Fibroblast of the conjunctiva (primary cell): Measurements from ENCODE around the gene LZTS2.

Source experiments
- DNase-seq: peaks from one replicate; pipeline ENCODE4 v3.0.0-alpha.2; 2010; ENCODE audit warnings: low read depth

Gene LZTS2

GRCh38 chr10:101014966-101015581, 15.5 kb downstream of the LZTS2 start:
- peak; percentile 91 for DNase-seq

- DNase-seq = no peak
Measured at GRCh38 chr10:101015582-101015973, 16.0 kb downstream of the LZTS2 start.

- DNase-seq = no peak
Measured at GRCh38 chr10:101016814-101017213, 17.2 kb downstream of the LZTS2 start.

- no peak for DNase-seq
Measured at GRCh38 chr10:101018118-101018599, 18.6 kb downstream of the LZTS2 start.

GRCh38 chr10:101018600-101019439, 19.2 kb downstream of the LZTS2 start:
- no peak for DNase-seq

GRCh38 chr10:101019440-101019703, 19.8 kb downstream of the LZTS2 start:
- DNase-seq = no peak

GRCh38 chr10:101020427-101021075, 20.9 kb downstream of the LZTS2 start:
- DNase-seq = no peak

GRCh38 chr10:101021239-101021638, 21.6 kb downstream of the LZTS2 start:
- DNase-seq = no peak

- no peak for DNase-seq
Measured at GRCh38 chr10:101021692-101022251, 22.2 kb downstream of the LZTS2 start.

- no peak for DNase-seq
Measured at GRCh38 chr10:101022967-101023705, 23.5 kb downstream of the LZTS2 start.

GRCh38 chr10:101027106-101027720, 27.6 kb downstream of the LZTS2 start:
- DNase-seq = no peak

- DNase-seq = no peak
Measured at GRCh38 chr10:101028446-101029337, 29.1 kb downstream of the LZTS2 start.

GRCh38 chr10:101029520-101030295, 30.1 kb downstream of the LZTS2 start:
- no peak for DNase-seq

GRCh38 chr10:101030496-101031127, 31.0 kb downstream of the LZTS2 start:
- no peak for DNase-seq

- no peak for DNase-seq
Measured at GRCh38 chr10:101031128-101031795, 31.7 kb downstream of the LZTS2 start, which contains the start of the genes PDZD7 and SFXN3. Gene PDZD7 (minus strand): TSS chr10:101031129. CDS start chr10:101030219, 910 bp downstream. Gene SFXN3 (plus strand): TSS chr10:101031234. CDS start chr10:101034695, 3,461 bp downstream.

GRCh38 chr10:101031796-101032636, 32.4 kb downstream of the LZTS2 start:
- DNase-seq = no peak

GRCh38 chr10:101032637-101033224, 33.1 kb downstream of the LZTS2 start:
- no peak for DNase-seq
